AG04449 (cell line): ENCODE measurements around the gene PTGER3.

Source experiments
- CTCF ChIA-PET: fragments of 350-600 bp; formaldehyde crosslinking; extraction: SDS; loops from one replicate; lab custom pipeline; 2021; ENCODE audit warnings: antibody characterized with exemption; lab: Yijun Ruan, JAX
- POLR2A ChIA-PET: fragments of 400-600, 350-600 bp; formaldehyde crosslinking; extraction: SDS; loops from one replicate; lab custom pipeline; 2020; ENCODE audit warnings: antibody characterized with exemption, inconsistent platforms; lab: Yijun Ruan, JAX
- DNase-seq: peaks from one replicate; pipeline ENCODE4 v3.0.0-alpha.2; 2010; ENCODE audit warnings: low read depth, low spot score
- H3K4me3 ChIP-seq: 2 replicates; pipeline ENCODE4 v1.5.1; 2011; ENCODE audit warnings: low read depth, mild to moderate bottlenecking, control low read depth, low read length
- CTCF ChIP-seq: IDR thresholded peaks from one replicate; pipeline ENCODE4 v1.5.1; 2011; ENCODE audit warnings: mild to moderate bottlenecking, moderate library complexity, low read length, control low read depth, inconsistent platforms; ENCODE audit not compliant: insufficient read depth; ENCODE audit errors: missing control alignments

The PTGER3 gene

GRCh38 chr1:71047635-71048607 is at the start of gene PTGER3:
Gene PTGER3, minus strand, starts transcription at chr1:71047816. Its CDS starts 239 bp downstream, at chr1:71047577.
- TF ChIP-seq CTCF: no peak
- DNase-seq: no peak
- H3K4me3 ChIP-seq: peak within 1 kb of the TSS; percentile 48
- CTCF ChIA-PET: interaction anchor here (0.8 to 8.8 kb wide), 5 partner anchors 16 to 521 kb away, joined by 3 to 106 read pairs (median 9); no protein-coding TSS in a partner anchor
- POLR2A ChIA-PET: no interaction called here

- no peak overlapping the region for H3K4me3 ChIP-seq
- no peak for DNase-seq
- ChIA-PET POLR2A (no interaction called here), CTCF (interaction anchor here (0.7 to 2.8 kb wide), 7 partner anchors 9 to 943 kb away, joined by 3 to 16 read pairs (median 4); partner anchors contain the start of gene ZRANB2)
- no peak for TF ChIP-seq CTCF
These were observed 47.3 kb upstream of the PTGER3 start for GRCh38 chr1:71094913-71095312.

- DNase-seq: no peak
- ChIA-PET POLR2A (no interaction called here), CTCF (interaction anchor here (0.7 to 2.8 kb wide), 5 partner anchors 10 to 942 kb away, joined by 3 to 16 read pairs (median 9); partner anchors contain the start of gene ZRANB2)
- TF ChIP-seq CTCF: peak; percentile 23
- no peak overlapping the region for H3K4me3 ChIP-seq
These were observed 46.3 kb upstream of the PTGER3 start for GRCh38 chr1:71093938-71094337.

- DNase-seq: peak; percentile 40
- no peak for TF ChIP-seq CTCF
- POLR2A ChIA-PET: interaction anchor here (1.0 kb wide), 1 partner anchor 9 kb away, joined by 3 read pairs; the partner anchor contains the start of gene ZRANB2
- CTCF ChIA-PET: interaction anchor here (2.6 kb wide), 1 partner anchor 8 kb away, joined by 13 read pairs; the partner anchor contains the start of gene ZRANB2
- H3K4me3 ChIP-seq: no peak overlapping the region
These were observed 42.1 kb upstream of the PTGER3 start for GRCh38 chr1:71089536-71090270.

GRCh38 chr1:71088645-71089287 is 41.1 kb upstream of the PTGER3 start:
- CTCF ChIA-PET: no interaction called here
- H3K4me3 ChIP-seq: no peak overlapping the region
- DNase-seq: no peak
- POLR2A ChIA-PET: interaction anchor here (1.0 kb wide), 1 partner anchor 8 kb away, joined by 3 read pairs; the partner anchor contains the start of gene ZRANB2
- no peak for TF ChIP-seq CTCF
